Kasumi-1 (cell line): ENCODE results near the gene KPNA1.
"Not testable (repeated sequence)": the region's sequence is repeated elsewhere in the genome, so short reads cannot be mapped to it uniquely, and the experiment has no call there.

ENCODE experiments used
- DNase-seq, 2 experiments: peaks; one replicate each; lab custom pipeline; 2025; lab: John Stamatoyannopoulos, UW

KPNA1 gene

GRCh38 chr3:122519693-122520092 lies 5.0 kb upstream of the KPNA1 start:
- no peak for DNase-seq

GRCh38 chr3:122516846-122517360 lies 2.2 kb upstream of the KPNA1 start:
- DNase-seq = no peak

DNA sequence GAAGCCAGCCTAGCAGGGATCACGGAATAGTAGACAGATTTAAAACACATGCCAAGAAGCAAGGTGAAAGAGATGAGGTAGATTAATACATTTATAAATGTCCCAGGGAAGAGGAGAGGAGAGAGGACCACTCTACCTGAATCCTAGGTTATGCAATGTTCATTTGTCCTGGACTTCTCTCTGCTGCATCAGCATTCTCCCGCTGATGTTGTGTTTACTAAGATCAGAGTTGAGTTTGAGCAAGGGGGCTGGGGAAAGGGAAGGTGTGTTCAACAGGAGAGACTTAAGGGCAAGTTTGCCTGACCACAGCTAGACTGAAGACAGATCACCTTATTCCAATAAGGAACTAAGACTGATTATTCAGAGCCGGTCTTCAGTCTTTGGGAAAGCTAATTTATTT lies 1.1 kb upstream of the KPNA1 start:
- no peak for DNase-seq

- DNase-seq = peak in 1 of 2 experiments; percentile 54
Observed at GRCh38 chr3:122515020-122515468, 305 bp upstream of the KPNA1 start.

DNA sequence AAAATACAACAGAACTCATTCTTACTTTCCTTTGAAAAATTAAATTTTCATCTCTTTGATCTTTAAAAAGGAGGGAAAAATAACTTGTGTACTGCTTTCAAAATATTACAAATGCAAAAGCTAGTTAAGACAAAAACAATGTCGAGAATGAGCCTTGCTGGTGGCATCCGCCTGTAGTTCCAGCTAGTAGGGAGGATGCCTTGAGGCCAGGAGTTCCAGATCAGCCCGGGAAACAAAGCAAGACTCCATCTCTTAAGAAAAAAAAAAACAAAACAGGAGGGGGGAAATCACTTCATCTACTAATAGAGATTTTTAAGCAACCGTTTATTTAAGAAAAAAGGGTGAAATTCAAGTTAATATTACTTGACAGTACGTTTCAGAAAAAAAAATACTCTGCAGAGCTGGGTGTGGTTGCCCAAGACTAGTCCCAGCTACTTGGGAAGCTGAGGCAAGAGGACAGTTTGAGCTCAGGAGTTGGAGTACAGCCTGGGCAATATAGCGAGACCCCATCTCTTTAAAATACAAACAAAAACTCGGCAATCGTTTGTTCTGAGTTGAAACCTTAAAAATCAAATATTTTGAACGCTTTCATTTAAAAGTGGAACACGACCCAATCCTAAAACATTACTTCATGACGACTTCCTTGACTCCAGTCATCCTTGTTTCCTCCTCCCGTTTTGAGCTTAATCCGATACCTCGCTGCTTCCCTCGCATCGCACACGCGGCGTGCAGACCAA lies 1.2 kb downstream of the KPNA1 start:
- DNase-seq = no peak

DNA sequence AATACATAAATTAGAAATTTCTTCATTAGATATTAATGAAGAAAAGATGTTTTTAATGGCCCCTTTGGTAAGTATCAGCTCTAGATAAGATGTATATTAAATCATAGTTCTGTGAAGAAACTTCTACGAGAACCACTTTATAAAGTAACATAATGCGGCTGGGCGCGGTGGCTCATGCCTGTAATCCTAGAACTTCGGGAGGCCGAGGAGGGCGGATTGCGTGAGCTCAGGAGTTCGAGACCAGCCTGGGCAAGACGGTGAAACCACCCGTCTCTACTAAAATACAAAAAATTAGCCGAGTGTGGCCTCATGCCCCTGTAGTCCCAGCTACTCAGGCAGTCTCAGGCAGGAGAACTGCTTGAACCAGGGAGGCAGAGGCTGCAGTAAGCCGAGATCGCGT lies 2.5 kb downstream of the KPNA1 start:
- no peak for DNase-seq

DNA sequence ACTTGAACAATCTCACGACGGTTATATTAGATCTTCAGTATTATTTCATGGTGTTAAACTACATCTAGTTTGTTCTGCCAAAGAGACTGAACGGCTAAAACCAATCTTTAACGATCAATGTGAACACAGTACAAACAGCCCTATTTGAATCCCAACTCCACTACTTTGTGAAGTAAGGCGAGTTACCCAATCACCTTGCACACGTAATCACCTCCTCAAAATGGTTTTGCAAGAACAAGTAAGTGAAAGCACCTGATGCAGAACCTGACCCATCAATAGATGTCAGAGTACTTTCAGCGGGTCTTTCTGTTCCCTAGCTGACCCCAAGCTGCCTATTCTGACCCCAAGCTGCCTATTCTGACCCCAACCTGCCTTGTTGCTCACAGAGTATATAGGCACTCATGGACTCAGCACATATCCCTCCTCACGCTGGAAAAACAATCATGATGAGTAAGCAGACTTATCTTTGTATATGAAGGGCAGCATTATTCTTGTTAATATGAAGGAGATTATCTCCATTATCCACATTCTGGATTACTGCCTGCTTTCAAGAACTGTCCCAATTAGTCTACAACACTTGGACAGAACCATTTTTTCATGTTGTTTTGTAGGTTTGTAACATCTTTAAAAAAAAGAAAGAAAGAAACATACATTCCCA lies 3.7 kb downstream of the KPNA1 start:
- no peak for DNase-seq

GRCh38 chr3:122508944-122509343 lies 5.8 kb downstream of the KPNA1 start:
- DNase-seq = not testable (repeated sequence)

DNA sequence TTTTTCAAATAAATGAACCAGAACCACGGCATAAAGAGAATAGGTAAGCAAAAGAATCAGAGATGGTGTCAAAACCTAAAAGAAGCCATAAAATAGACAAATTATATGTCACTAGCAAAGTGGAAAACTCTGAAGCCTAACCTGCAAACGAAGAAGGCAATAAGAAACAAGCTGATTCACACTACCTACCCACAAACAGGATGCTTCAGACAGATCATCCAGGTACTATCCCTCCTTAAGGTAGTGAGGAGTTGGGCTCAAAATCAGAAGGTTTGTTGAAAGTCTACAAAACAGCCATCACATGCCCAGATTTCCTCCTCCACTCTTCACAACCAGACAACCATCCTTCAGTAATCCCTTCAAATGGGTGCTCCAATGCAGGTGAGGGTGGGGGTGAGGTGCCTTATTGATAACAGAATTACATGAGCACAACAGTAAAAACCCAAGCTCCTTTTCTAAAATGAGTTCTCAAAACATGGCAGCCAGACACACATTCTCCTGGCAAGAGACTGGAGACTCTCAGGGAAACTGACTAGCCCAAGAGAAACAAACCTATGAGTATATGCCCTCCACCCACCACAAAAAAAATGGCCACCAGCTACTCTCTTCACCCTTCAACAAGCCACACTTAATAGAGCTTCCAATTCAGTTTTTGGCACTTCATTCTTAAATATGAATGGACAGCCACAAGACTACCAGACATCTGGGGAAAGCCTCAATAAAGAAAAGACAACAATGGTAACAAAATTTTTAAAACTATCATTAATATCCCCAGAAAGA lies 6.4 kb downstream of the KPNA1 start:
- DNase-seq = no peak

DNA sequence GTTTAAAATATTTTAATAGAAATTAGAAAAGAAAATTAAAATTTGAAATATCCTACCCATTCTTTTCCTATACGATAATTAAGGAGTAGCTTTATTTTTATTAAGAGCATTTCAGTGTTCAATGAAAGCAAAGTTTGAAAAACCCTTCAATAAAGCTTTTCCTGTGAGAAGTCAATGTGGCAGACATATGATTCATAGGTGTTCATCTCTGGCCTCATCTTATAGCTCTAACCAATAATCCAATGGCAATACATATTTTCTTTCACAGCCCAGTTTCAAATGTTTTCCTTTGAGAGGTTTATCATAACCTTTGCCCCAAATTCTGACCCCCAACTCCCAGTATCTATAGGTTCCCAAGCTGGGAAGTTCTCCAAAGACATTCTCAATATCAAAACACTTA lies 8.3 kb downstream of the KPNA1 start:
- no peak for DNase-seq

DNA sequence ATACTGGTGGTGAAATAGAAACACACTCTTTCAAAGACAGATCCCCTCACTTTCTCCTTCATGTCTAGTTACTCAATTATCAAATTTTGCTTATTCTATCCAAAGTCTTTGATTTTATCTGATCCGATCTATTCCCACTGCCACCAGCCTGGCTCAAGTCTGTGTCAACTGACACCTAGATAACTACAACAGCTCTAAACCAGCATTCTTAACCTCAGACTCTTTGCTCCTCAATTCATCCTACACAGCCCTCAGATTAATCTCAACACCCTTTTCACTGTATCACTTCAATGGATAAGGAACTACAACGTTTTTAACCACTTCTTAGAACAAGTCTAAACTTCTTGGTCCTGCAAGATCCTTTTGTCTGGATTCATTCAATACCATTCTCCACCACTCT lies 9.1 kb downstream of the KPNA1 start:
- no peak for DNase-seq

- peak in 1 of 2 experiments; percentile 23 for DNase-seq
Observed at GRCh38 chr3:122502941-122503340, 11.8 kb downstream of the KPNA1 start.

- no peak for DNase-seq
Observed at GRCh38 chr3:122502139-122502538, 12.6 kb downstream of the KPNA1 start.

GRCh38 chr3:122500964-122501363 lies 13.8 kb downstream of the KPNA1 start:
- not testable (repeated sequence) for DNase-seq

DNA sequence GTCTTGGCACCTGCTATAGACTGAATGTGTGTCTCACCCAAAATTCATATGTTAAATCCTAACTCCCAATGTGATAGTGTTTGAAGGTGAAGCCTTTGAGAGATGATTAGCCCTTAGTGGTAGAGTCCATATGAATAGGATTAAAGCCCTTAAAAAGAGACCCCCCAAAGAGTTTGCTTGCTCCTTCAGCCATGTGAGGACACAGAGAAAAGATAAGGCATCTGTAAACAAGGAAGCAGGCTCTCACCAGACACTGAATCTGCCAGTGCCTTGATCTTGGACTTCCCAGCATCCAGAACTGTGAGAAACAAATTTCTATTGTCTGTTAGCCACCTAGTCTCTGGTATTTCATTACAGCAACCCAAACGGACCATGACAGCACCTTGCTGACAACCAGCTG lies 16.6 kb downstream of the KPNA1 start:
- no peak for DNase-seq

GRCh38 chr3:122497425-122497824 lies 17.3 kb downstream of the KPNA1 start:
- DNase-seq = peak; percentile 81 to 85

- no peak for DNase-seq
Observed at GRCh38 chr3:122496508-122496907, 18.2 kb downstream of the KPNA1 start.

DNA sequence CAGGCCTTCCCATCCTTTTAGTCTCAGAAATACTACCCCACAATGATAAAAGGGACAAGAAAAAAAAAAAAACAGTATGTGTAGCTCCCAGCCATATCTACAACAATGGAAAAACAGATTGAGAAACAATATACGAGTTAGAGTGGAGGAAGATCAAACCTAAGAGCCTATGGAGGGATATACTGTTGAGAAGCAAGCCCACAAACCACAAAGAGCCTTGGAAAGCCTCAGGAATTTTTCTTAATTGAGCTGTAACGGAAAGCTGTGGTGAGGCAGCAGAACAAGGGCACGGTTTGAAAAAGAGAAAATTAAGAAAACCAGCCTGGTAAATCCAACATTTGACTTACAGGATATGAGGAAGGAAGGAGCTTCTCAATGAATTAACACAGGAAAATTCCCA lies 21.4 kb downstream of the KPNA1 start:
- DNase-seq = no peak

GRCh38 chr3:122488262-122488973 lies 26.3 kb downstream of the KPNA1 start:
- no peak for DNase-seq

GRCh38 chr3:122484985-122485384 lies 29.8 kb downstream of the KPNA1 start:
- no peak for DNase-seq

DNA sequence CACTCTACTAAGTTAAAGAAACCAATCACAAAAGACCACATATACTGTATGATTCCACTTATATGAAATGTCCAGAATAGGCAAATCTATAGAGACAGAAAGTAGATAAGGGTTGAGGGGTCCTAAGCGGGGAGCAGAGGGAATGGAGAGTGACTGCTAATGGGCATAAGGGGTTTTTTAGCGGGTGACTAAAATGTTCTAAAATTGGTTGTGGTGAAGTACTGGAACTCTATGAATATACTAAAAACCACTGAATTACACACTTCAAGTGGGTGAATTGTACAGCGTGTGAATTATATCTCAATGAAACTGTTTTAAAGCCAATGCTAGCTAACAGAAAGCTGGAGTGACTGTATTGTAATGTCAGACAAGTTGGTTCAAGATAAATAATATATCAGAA lies 33.3 kb downstream of the KPNA1 start:
- DNase-seq = no peak

DNA sequence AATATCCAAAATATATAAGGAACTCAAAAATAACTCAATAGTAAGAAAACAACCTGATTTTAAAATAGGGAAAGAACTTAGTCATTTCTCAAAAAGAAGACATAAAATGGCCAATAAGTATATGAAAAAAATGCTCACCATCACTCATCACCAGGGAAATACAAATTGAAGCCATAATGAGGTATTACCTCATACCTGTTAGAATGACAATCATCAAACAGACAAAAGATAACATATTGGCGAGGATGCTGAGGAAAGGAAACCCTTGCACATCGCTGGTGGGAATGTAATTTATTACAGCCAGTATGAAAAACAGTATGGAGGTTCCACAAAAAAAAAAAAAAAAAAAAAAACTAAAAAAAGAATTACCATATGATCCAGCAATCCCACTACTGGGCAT lies 38.2 kb downstream of the KPNA1 start:
- DNase-seq = no peak
